Activated T-cell treated with anti-CD3 and anti-CD28 coated beads, Interleukin-2, amount 50 U/mL, for 1 hour (primary cell): Measurements from ENCODE around the gene ST8SIA6.

Source experiments
- DNase-seq: peaks from one replicate; pipeline ENCODE4 v3.0.0-alpha.2; 2020

Gene ST8SIA6

GRCh38 chr10:17383801-17384555, 70.4 kb downstream of the ST8SIA6 start:
- no peak for DNase-seq

GRCh38 chr10:17381502-17382142, 72.8 kb downstream of the ST8SIA6 start:
- no peak for DNase-seq

GRCh38 chr10:17380888-17381287, 73.5 kb downstream of the ST8SIA6 start:
- DNase-seq: no peak

- DNase-seq: no peak
These were observed 74.4 kb downstream of the ST8SIA6 start for GRCh38 chr10:17380016-17380415.

- no peak for DNase-seq
These were observed 75.2 kb downstream of the ST8SIA6 start for GRCh38 chr10:17379151-17379690.

GRCh38 chr10:17375936-17376584, 78.3 kb downstream of the ST8SIA6 start:
- peak; percentile 21 for DNase-seq

- no peak for DNase-seq
These were observed 85.6 kb downstream of the ST8SIA6 start for GRCh38 chr10:17368708-17369272.

- DNase-seq: no peak
These were observed 87.7 kb downstream of the ST8SIA6 start for GRCh38 chr10:17366705-17367104.

- DNase-seq: no peak
These were observed 89.0 kb downstream of the ST8SIA6 start for GRCh38 chr10:17365402-17365801.

GRCh38 chr10:17358461-17358860, 95.9 kb downstream of the ST8SIA6 start:
- no peak for DNase-seq

GRCh38 chr10:17357781-17358180, 96.6 kb downstream of the ST8SIA6 start:
- DNase-seq: no peak

- no peak for DNase-seq
These were observed 97.6 kb downstream of the ST8SIA6 start for GRCh38 chr10:17356820-17357219.

- DNase-seq: no peak
These were observed 99.6 kb downstream of the ST8SIA6 start for GRCh38 chr10:17354781-17355180.

- no peak for DNase-seq
These were observed 100.7 kb downstream of the ST8SIA6 start for GRCh38 chr10:17353568-17354300.

- no peak for DNase-seq
These were observed 101.8 kb downstream of the ST8SIA6 start for GRCh38 chr10:17352583-17352982.

GRCh38 chr10:17351506-17351905, 102.9 kb downstream of the ST8SIA6 start:
- no peak for DNase-seq

GRCh38 chr10:17349717-17350116, 104.7 kb downstream of the ST8SIA6 start:
- DNase-seq: no peak

GRCh38 chr10:17348501-17349349, 105.7 kb downstream of the ST8SIA6 start:
- no peak for DNase-seq

- DNase-seq: no peak
These were observed 106.3 kb downstream of the ST8SIA6 start for GRCh38 chr10:17348011-17348500.

- DNase-seq: no peak
These were observed 110.2 kb downstream of the ST8SIA6 start for GRCh38 chr10:17344206-17344605.

GRCh38 chr10:17343118-17343517, 111.3 kb downstream of the ST8SIA6 start:
- no peak for DNase-seq
